WTC11 (cell line): Measurements from ENCODE around the gene ESM1. TPM values are rescaled to one million over a fixed set of nuclear protein-coding genes. Genes with fewer than 3 reads are reported as not detected.

Experiments
- ATAC-seq: fragments of 200-7000 bp; cut with Tn5 transposase; 2 replicates; pipeline ENCODE4 v1.10.0; 2021; ENCODE audit warnings: mild to moderate bottlenecking, moderate library complexity
- CTCF ChIA-PET: fragments of 300-600 bp; sonication (Branson Sonifier 250); formaldehyde crosslinking; loops from one replicate; lab custom pipeline; 2021; ENCODE audit warnings: antibody characterized with exemption; lab: Charles Lee
- POLR2A ChIA-PET: fragments of 350-600 bp; sonication (Branson Sonifier 250); formaldehyde crosslinking; loops from one replicate; lab custom pipeline; 2021; ENCODE audit warnings: antibody characterized with exemption; lab: Charles Lee
- DNase-seq: peaks from one replicate; pipeline ENCODE4 v3.0.0; 2021; ENCODE audit warnings: low spot score
- H3K27ac Mint-ChIP-seq: 2 replicates; pipeline ENCODE4 v1.8.0; 2021; ENCODE audit warnings: mixed read lengths
- H3K27me3 Mint-ChIP-seq: 2 replicates; pipeline ENCODE4 v1.8.0; 2021; ENCODE audit warnings: low read depth, mild to moderate bottlenecking, moderate library complexity, mixed read lengths
- H3K36me3 Mint-ChIP-seq: 2 replicates; pipeline ENCODE4 v1.8.0; 2021; ENCODE audit warnings: mixed read lengths
- H3K4me1 Mint-ChIP-seq: 2 replicates; pipeline ENCODE4 v1.8.0; 2022; ENCODE audit warnings: mixed read lengths
- H3K4me3 Mint-ChIP-seq: 2 replicates; pipeline ENCODE4 v1.8.0; 2021; ENCODE audit warnings: mild to moderate bottlenecking, moderate library complexity, mixed read lengths
- H3K9me3 Mint-ChIP-seq: 2 replicates; pipeline ENCODE4 v1.8.0; 2021; ENCODE audit warnings: mixed read lengths
- ATF1 ChIP-seq: sonication (generic); formaldehyde crosslinking; IDR thresholded peaks from 2 replicates; pipeline ENCODE4 v1.8.1; 2023; ENCODE audit warnings: mild to moderate bottlenecking, moderate library complexity, missing genetic modification reagents
- CBFB ChIP-seq: sonication (generic); formaldehyde crosslinking; IDR thresholded peaks from 2 replicates; pipeline ENCODE4 v1.8.1; 2022; ENCODE audit warnings: mild to moderate bottlenecking, low read depth, missing genetic modification reagents
- EMX1 ChIP-seq: fragments of 250-450 bp; sonication (Bioruptor Pico); IDR thresholded peaks from 2 replicates; pipeline ENCODE4 v1.8.0; 2021; ENCODE audit warnings: mild to moderate bottlenecking
- FOXJ3 ChIP-seq: sonication (generic); formaldehyde crosslinking; IDR thresholded peaks from 2 replicates; pipeline ENCODE4 v1.9.0; 2021; ENCODE audit warnings: missing genetic modification reagents, mild to moderate bottlenecking, borderline replicate concordance
- GABPB1 ChIP-seq: sonication (generic); formaldehyde crosslinking; IDR thresholded peaks from 2 replicates; pipeline ENCODE4 v1.8.1; 2023; ENCODE audit warnings: mild to moderate bottlenecking, missing genetic modification reagents
- GRHL2 ChIP-seq: fragments of 250-450 bp; sonication (Bioruptor Pico); IDR thresholded peaks from 2 replicates; pipeline ENCODE4 v1.8.0; 2022; ENCODE audit warnings: mild to moderate bottlenecking, moderate library complexity; ENCODE audit not compliant: insufficient replicate concordance, severe bottlenecking
- HMGA2 ChIP-seq: fragments of 250-450 bp; sonication (Bioruptor Pico); IDR thresholded peaks from 2 replicates; pipeline ENCODE4 v1.4.0; 2021; ENCODE audit warnings: mild to moderate bottlenecking, moderate library complexity
- MXD4 ChIP-seq: fragments of 250-450 bp; sonication (Bioruptor Pico); IDR thresholded peaks from 2 replicates; pipeline ENCODE4 v1.8.0; 2021; ENCODE audit warnings: mild to moderate bottlenecking, moderate library complexity, borderline replicate concordance
- NFYB ChIP-seq: sonication (generic); formaldehyde crosslinking; conservative IDR thresholded peaks from 2 replicates; pipeline ENCODE4 v1.8.0; 2022; ENCODE audit warnings: low read depth, missing genetic modification reagents
- NR1H2 ChIP-seq: sonication (generic); formaldehyde crosslinking; IDR thresholded peaks from 2 replicates; pipeline ENCODE4 v1.9.0; 2021; ENCODE audit warnings: mild to moderate bottlenecking, moderate library complexity, missing genetic modification reagents
- OVOL2 ChIP-seq: fragments of 250-450 bp; sonication (Bioruptor Pico); IDR thresholded peaks from 2 replicates; pipeline ENCODE4 v1.9.0; 2021; ENCODE audit warnings: mild to moderate bottlenecking, borderline replicate concordance
- SMAD4 ChIP-seq: sonication (generic); formaldehyde crosslinking; IDR thresholded peaks from 2 replicates; pipeline ENCODE4 v1.8.0; 2022; ENCODE audit warnings: mild to moderate bottlenecking, missing genetic modification reagents
- SOX15 ChIP-seq: fragments of 250-450 bp; sonication (Bioruptor Pico); IDR thresholded peaks from 2 replicates; pipeline ENCODE4 v1.9.0; 2021; ENCODE audit warnings: mild to moderate bottlenecking
- TCF7 ChIP-seq: sonication (generic); formaldehyde crosslinking; IDR thresholded peaks from 2 replicates; pipeline ENCODE4 v1.8.0; 2022; ENCODE audit warnings: mild to moderate bottlenecking, low read depth, missing genetic modification reagents, moderate library complexity
- ZNF121 ChIP-seq: sonication (generic); formaldehyde crosslinking; IDR thresholded peaks from 2 replicates; pipeline ENCODE4 v1.8.0; 2023; ENCODE audit warnings: missing genetic modification reagents
- ZNF232 ChIP-seq: sonication (generic); formaldehyde crosslinking; IDR thresholded peaks from 2 replicates; pipeline ENCODE4 v1.8.0; 2022; ENCODE audit warnings: mild to moderate bottlenecking, missing genetic modification reagents
- ZNF317 ChIP-seq: sonication (generic); formaldehyde crosslinking; IDR thresholded peaks from 2 replicates; pipeline ENCODE4 v1.8.1; 2023; ENCODE audit warnings: low read depth, mild to moderate bottlenecking, moderate library complexity, missing genetic modification reagents, borderline replicate concordance
- total RNA-seq: library from RNA; stranded (reverse); gene quantifications from 3 replicates; pipeline ENCODE4 v1.2.3, GENCODE V29; 2021
- TF ChIP-seq, protein P1 (sequence below): fragments of 250-450 bp; sonication (Bioruptor Pico); IDR thresholded peaks from 2 replicates; pipeline ENCODE4 v1.9.0; 2021; ENCODE audit warnings: mild to moderate bottlenecking, borderline replicate concordance
- TF ChIP-seq, protein P2 (sequence below): sonication (generic); formaldehyde crosslinking; IDR thresholded peaks from 2 replicates; pipeline ENCODE4 v1.8.0; 2022; ENCODE audit warnings: mild to moderate bottlenecking, missing genetic modification reagents
- TF ChIP-seq, protein P3 (sequence below): sonication (generic); formaldehyde crosslinking; IDR thresholded peaks from 2 replicates; pipeline ENCODE4 v1.8.1; 2022; ENCODE audit warnings: missing genetic modification reagents, borderline replicate concordance
- TF ChIP-seq, protein P4 (sequence below): fragments of 250-450 bp; sonication (Bioruptor Pico); IDR thresholded peaks from 2 replicates; pipeline ENCODE4 v1.9.0; 2021; ENCODE audit warnings: mild to moderate bottlenecking

The ESM1 gene
- total RNA-seq, 1 experiment from 2014 or later, result not detected

DNA sequence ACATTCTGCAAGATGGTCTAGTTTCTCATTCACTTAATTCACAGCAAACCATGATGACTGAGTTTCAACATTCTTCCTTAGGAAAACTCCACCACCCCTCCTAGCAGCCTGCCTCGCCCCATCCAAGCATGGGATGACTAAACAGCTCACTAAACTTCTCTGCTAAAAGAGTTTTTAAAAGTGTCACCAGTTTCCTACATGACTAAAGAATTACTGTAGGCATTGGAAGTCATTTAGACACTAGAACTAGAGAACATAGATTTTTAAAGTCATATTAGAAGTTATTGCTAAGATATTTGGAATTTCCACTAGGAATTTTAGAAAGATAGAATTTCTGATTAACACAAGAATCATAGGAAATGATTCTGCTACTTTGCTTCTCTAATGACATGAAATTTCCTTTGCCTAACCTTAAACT, 5.5 kb upstream of the ESM1 start:
- H3K36me3 Mint-ChIP-seq, result no peaks in the 10 kb centered on the region
- DNase-seq (no peak), ATAC-seq (no peak)
- no peak overlapping the region for H3K4me3 Mint-ChIP-seq
- CTCF ChIA-PET, result interaction anchor here (1.0 to 2.5 kb wide), 4 partner anchors 31 to 47 kb away, joined by 3 to 14 read pairs (median 6); no protein-coding TSS in a partner anchor
- H3K27me3 Mint-ChIP-seq, result peaks cover 52% of the 10 kb centered on the region
- TF ChIP-seq, protein P1, sequence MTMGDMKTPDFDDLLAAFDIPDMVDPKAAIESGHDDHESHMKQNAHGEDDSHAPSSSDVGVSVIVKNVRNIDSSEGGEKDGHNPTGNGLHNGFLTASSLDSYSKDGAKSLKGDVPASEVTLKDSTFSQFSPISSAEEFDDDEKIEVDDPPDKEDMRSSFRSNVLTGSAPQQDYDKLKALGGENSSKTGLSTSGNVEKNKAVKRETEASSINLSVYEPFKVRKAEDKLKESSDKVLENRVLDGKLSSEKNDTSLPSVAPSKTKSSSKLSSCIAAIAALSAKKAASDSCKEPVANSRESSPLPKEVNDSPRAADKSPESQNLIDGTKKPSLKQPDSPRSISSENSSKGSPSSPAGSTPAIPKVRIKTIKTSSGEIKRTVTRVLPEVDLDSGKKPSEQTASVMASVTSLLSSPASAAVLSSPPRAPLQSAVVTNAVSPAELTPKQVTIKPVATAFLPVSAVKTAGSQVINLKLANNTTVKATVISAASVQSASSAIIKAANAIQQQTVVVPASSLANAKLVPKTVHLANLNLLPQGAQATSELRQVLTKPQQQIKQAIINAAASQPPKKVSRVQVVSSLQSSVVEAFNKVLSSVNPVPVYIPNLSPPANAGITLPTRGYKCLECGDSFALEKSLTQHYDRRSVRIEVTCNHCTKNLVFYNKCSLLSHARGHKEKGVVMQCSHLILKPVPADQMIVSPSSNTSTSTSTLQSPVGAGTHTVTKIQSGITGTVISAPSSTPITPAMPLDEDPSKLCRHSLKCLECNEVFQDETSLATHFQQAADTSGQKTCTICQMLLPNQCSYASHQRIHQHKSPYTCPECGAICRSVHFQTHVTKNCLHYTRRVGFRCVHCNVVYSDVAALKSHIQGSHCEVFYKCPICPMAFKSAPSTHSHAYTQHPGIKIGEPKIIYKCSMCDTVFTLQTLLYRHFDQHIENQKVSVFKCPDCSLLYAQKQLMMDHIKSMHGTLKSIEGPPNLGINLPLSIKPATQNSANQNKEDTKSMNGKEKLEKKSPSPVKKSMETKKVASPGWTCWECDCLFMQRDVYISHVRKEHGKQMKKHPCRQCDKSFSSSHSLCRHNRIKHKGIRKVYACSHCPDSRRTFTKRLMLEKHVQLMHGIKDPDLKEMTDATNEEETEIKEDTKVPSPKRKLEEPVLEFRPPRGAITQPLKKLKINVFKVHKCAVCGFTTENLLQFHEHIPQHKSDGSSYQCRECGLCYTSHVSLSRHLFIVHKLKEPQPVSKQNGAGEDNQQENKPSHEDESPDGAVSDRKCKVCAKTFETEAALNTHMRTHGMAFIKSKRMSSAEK (CRISPR knock-in tag), result no peak
- no peak for TF ChIP-seq EMX1 (CRISPR knock-in tag)
- TF ChIP-seq ATF1 (CRISPR knock-in tag), result no peak
- no peak for TF ChIP-seq ZNF317 (CRISPR knock-in tag)
- TF ChIP-seq SOX15 (CRISPR knock-in tag), result no peak
- no peak for TF ChIP-seq FOXJ3
- no peak for TF ChIP-seq ZNF232 (CRISPR knock-in tag)
- TF ChIP-seq, all 79 proteins: peak for 0
- POLR2A ChIA-PET, result no interaction called here
- Mint-ChIP-seq H3K4me1 (peaks cover 61% of the 10 kb centered on the region), H3K9me3 (peaks cover 8% of the 10 kb centered on the region), H3K27ac (no peak overlapping the region)

DNA sequence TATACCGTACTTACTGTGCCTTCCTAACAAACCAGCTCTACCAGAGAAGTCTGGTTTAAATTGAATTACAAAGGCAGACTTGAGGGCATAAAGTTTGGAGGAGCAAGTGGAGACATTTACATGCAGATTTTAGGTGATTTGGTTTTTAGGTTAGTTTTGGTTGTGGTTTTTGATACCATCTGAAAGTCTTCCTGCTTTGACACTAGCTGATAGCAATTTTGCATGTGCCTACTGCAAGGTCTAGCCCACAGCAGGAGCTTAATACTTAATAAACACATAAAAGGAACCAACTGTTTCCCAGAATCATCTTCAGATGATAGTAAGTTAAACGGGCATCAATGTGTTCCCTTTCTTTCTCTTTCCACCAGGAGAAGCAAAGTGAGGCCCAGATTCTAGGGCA, 3.4 kb upstream of the ESM1 start:
- ChIA-PET CTCF (interaction anchor here (1.1 to 2.5 kb wide), 3 partner anchors 29 to 158 kb away, joined by 4 to 14 read pairs (median 8); no protein-coding TSS in a partner anchor), POLR2A (no interaction called here)
- peaks cover 64% of the 10 kb centered on the region for H3K27me3 Mint-ChIP-seq
- ATAC-seq (no peak), DNase-seq (no peak)
- H3K27ac Mint-ChIP-seq, result no peak overlapping the region
- TF ChIP-seq, protein P2, sequence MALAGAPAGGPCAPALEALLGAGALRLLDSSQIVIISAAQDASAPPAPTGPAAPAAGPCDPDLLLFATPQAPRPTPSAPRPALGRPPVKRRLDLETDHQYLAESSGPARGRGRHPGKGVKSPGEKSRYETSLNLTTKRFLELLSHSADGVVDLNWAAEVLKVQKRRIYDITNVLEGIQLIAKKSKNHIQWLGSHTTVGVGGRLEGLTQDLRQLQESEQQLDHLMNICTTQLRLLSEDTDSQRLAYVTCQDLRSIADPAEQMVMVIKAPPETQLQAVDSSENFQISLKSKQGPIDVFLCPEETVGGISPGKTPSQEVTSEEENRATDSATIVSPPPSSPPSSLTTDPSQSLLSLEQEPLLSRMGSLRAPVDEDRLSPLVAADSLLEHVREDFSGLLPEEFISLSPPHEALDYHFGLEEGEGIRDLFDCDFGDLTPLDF (CRISPR knock-in tag), result no peak
- TF ChIP-seq OVOL2 (CRISPR knock-in tag) (no peak), GRHL2 (no peak), MXD4 (CRISPR knock-in tag) (no peak), CBFB (no peak), GABPB1 (CRISPR knock-in tag) (no peak), NR1H2 (CRISPR knock-in tag) (no peak), TCF7 (CRISPR knock-in tag) (no peak), ZNF121 (no peak), SMAD4 (no peak), NFYB (CRISPR knock-in tag) (no peak), HMGA2 (CRISPR knock-in tag) (no peak)
- TF ChIP-seq, protein P3, sequence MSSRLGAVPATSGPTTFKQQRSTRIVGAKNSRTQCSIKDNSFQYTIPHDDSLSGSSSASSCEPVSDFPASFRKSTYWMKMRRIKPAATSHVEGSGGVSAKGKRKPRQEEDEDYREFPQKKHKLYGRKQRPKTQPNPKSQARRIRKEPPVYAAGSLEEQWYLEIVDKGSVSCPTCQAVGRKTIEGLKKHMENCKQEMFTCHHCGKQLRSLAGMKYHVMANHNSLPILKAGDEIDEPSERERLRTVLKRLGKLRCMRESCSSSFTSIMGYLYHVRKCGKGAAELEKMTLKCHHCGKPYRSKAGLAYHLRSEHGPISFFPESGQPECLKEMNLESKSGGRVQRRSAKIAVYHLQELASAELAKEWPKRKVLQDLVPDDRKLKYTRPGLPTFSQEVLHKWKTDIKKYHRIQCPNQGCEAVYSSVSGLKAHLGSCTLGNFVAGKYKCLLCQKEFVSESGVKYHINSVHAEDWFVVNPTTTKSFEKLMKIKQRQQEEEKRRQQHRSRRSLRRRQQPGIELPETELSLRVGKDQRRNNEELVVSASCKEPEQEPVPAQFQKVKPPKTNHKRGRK (CRISPR knock-in tag), result no peak
- TF ChIP-seq, protein P4, sequence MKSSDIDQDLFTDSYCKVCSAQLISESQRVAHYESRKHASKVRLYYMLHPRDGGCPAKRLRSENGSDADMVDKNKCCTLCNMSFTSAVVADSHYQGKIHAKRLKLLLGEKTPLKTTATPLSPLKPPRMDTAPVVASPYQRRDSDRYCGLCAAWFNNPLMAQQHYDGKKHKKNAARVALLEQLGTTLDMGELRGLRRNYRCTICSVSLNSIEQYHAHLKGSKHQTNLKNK (CRISPR knock-in tag), result no peak
- peaks cover 5% of the 10 kb centered on the region for H3K9me3 Mint-ChIP-seq
- peaks cover 67% of the 10 kb centered on the region for H3K4me1 Mint-ChIP-seq
- H3K36me3 Mint-ChIP-seq, result no peaks in the 10 kb centered on the region
- H3K4me3 Mint-ChIP-seq, result no peak overlapping the region
